Osteoblast (primary cell): ENCODE measurements around the gene TMEM151B. TPM values are rescaled to one million over a fixed set of nuclear protein-coding genes. Genes with fewer than 3 reads are reported as not detected.

Experiments used
- DNase-seq: peaks from one replicate; pipeline ENCODE4 v3.0.0; 2011; ENCODE audit warnings: low spot score, mixed read lengths; ENCODE audit not compliant: insufficient read length; ENCODE audit errors: missing footprints
- H2AFZ ChIP-seq: 2 replicates; pipeline ENCODE4 v1.6.0; 2011; ENCODE audit warnings: mild to moderate bottlenecking, low read length
- H3K27ac ChIP-seq: 2 replicates; pipeline ENCODE4 v1.5.1; 2011; ENCODE audit warnings: mild to moderate bottlenecking, low read depth, low read length, moderate library complexity
- H3K27me3 ChIP-seq: 2 replicates; pipeline ENCODE4 v1.6.0; 2012; ENCODE audit warnings: mild to moderate bottlenecking, control low read depth, inconsistent platforms, low read length, moderate library complexity; ENCODE audit not compliant: insufficient read depth
- H3K36me3 ChIP-seq: 2 replicates; pipeline ENCODE4 v1.5.1; 2011; ENCODE audit warnings: mild to moderate bottlenecking, low read length, control low read depth, moderate library complexity; ENCODE audit not compliant: insufficient read depth
- H3K4me1 ChIP-seq: 2 replicates; pipeline ENCODE4 v1.5.1; 2011; ENCODE audit warnings: mild to moderate bottlenecking, low read length, control low read depth, moderate library complexity; ENCODE audit not compliant: insufficient read depth
- H3K4me2 ChIP-seq: 2 replicates; pipeline ENCODE4 v1.6.0; 2011; ENCODE audit warnings: mild to moderate bottlenecking, low read length; ENCODE audit not compliant: insufficient read depth
- H3K4me3 ChIP-seq: fragments of 200-600 bp; sonication (generic); 3 replicates; pipeline ENCODE4 v1.5.1; 2012; ENCODE audit warnings: mild to moderate bottlenecking, low read length, inconsistent platforms; ENCODE audit not compliant: insufficient read depth
- H3K79me2 ChIP-seq: 2 replicates; pipeline ENCODE4 v1.6.0; 2012; ENCODE audit warnings: mild to moderate bottlenecking, low read length, control low read depth, inconsistent platforms; ENCODE audit not compliant: insufficient read depth
- H3K9me3 ChIP-seq: 2 replicates; pipeline ENCODE4 v1.5.1; 2011; ENCODE audit warnings: low read depth, low read length, control low read depth
- H4K20me1 ChIP-seq: 2 replicates; pipeline ENCODE4 v1.6.0; 2012; ENCODE audit warnings: mild to moderate bottlenecking, low read length, control low read depth; ENCODE audit not compliant: insufficient read depth
- total RNA-seq: library from RNA; depleted of rRNA; stranded (reverse); fragments of >200 nt; gene quantifications from 2 replicates; pipeline ENCODE4 v1.2.3, GENCODE V29; 2012
- TF ChIP-seq, protein P1 (sequence below): IDR thresholded peaks from 2 replicates; pipeline ENCODE4 v1.5.1; 2011; ENCODE audit warnings: mild to moderate bottlenecking, low read depth, low read length, moderate library complexity; ENCODE audit errors: extremely low read depth

Gene TMEM151B
- total RNA-seq, 1 donor: not detected

DNA sequence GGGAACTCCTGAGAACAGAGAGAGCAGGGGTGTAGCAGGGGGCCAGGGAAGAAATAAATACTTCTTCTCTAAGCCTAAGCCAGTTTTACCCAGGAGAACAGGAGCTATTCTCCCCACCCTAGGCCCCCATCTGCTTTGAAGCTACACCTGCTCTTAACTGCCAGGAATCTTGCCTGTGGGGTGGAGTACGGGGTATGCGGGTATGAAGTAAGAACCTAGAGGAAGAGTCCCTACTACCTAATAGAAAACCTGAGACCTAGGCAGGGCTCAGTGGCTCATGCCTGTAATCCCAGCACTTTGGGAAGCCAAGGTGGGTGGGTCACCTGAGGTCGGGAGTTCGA is 45.3 kb upstream of the TMEM151B start:
- no peaks in the 10 kb centered on the region for H3K9me3 ChIP-seq
- H3K4me2 ChIP-seq: peak overlapping the region; percentile 94
- TF ChIP-seq, protein P1, sequence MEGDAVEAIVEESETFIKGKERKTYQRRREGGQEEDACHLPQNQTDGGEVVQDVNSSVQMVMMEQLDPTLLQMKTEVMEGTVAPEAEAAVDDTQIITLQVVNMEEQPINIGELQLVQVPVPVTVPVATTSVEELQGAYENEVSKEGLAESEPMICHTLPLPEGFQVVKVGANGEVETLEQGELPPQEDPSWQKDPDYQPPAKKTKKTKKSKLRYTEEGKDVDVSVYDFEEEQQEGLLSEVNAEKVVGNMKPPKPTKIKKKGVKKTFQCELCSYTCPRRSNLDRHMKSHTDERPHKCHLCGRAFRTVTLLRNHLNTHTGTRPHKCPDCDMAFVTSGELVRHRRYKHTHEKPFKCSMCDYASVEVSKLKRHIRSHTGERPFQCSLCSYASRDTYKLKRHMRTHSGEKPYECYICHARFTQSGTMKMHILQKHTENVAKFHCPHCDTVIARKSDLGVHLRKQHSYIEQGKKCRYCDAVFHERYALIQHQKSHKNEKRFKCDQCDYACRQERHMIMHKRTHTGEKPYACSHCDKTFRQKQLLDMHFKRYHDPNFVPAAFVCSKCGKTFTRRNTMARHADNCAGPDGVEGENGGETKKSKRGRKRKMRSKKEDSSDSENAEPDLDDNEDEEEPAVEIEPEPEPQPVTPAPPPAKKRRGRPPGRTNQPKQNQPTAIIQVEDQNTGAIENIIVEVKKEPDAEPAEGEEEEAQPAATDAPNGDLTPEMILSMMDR: no peak
- H3K4me1 ChIP-seq: peaks cover 37% of the 10 kb centered on the region
- H4K20me1 ChIP-seq: no peaks in the 10 kb centered on the region
- peak; percentile 84 for DNase-seq
- H3K36me3 ChIP-seq: no peaks in the 10 kb centered on the region
- H3K4me3 ChIP-seq: no peak overlapping the region
- peaks cover 20% of the 10 kb centered on the region for H3K79me2 ChIP-seq
- no peak overlapping the region for H3K27ac ChIP-seq
- H2AFZ ChIP-seq: no peak overlapping the region
- no peaks in the 10 kb centered on the region for H3K27me3 ChIP-seq

GRCh38 chr6:44225579-44226325 is 44.5 kb upstream of the TMEM151B start:
- Histone ChIP-seq H3K4me1 (peaks cover 37% of the 10 kb centered on the region), H3K27ac (no peak overlapping the region), H2AFZ (no peak overlapping the region), H3K36me3 (no peaks in the 10 kb centered on the region), H3K4me2 (no peak overlapping the region), H3K79me2 (peaks cover 20% of the 10 kb centered on the region), H3K4me3 (no peak overlapping the region), H4K20me1 (no peaks in the 10 kb centered on the region), H3K9me3 (no peaks in the 10 kb centered on the region), H3K27me3 (no peaks in the 10 kb centered on the region)
- DNase-seq: peak; percentile 46
- TF ChIP-seq, protein P1: no peak

GRCh38 chr6:44226368-44227147 is 43.7 kb upstream of the TMEM151B start:
- peak overlapping the region; percentile 62 for H2AFZ ChIP-seq

More at GRCh38 chr6:44226368-44227147, 43.7 kb upstream of the TMEM151B start:
- Histone ChIP-seq H3K4me2 (no peak overlapping the region), H3K27ac (no peak overlapping the region), H3K27me3 (no peaks in the 10 kb centered on the region), H3K36me3 (no peaks in the 10 kb centered on the region), H3K4me3 (no peak overlapping the region), H3K4me1 (peaks cover 31% of the 10 kb centered on the region), H3K79me2 (peaks cover 20% of the 10 kb centered on the region), H3K9me3 (no peaks in the 10 kb centered on the region), H4K20me1 (no peaks in the 10 kb centered on the region)
- TF ChIP-seq, protein P1: no peak
- peak; percentile 83 for DNase-seq
